Neural cell (in vitro differentiated cells): ENCODE measurements around the gene ZFAND2A. TPM values are rescaled to one million over a fixed set of nuclear protein-coding genes. Genes with fewer than 3 reads are reported as not detected.

Source experiments
- H2AFZ ChIP-seq: fragments of 200-600, 300-800 bp; sonication (generic), shearing (Covaris generic); 2 replicates; pipeline ENCODE4 v1.6.0; 2014; ENCODE audit warnings: low read depth, mild to moderate bottlenecking, antibody characterized with exemption, low read length, moderate library complexity
- H3F3A ChIP-seq: fragments of 200-600 bp; shearing (Covaris generic); 2 replicates; pipeline ENCODE4 v1.6.1; 2016; ENCODE audit warnings: mild to moderate bottlenecking, moderate library complexity, mixed read lengths, antibody characterized with exemption, low read length; ENCODE audit not compliant: insufficient read depth, poor library complexity, severe bottlenecking
- H3K27ac ChIP-seq: fragments of 200-600, 300-800 bp; sonication (generic), shearing (Covaris generic); 2 replicates; pipeline ENCODE4 v1.5.1; 2014; ENCODE audit warnings: mild to moderate bottlenecking, low read length, moderate library complexity
- H3K27me3 ChIP-seq: fragments of 300-800, 200-600 bp; sonication (generic), shearing (Covaris generic); 2 replicates; pipeline ENCODE4 v1.6.0; 2014; ENCODE audit warnings: mild to moderate bottlenecking, low read depth, low read length, moderate library complexity; ENCODE audit not compliant: insufficient read depth
- H3K36me3 ChIP-seq: fragments of 300-800, 200-600 bp; sonication (generic), shearing (Covaris generic); 2 replicates; pipeline ENCODE4 v1.5.1; 2014; ENCODE audit warnings: mild to moderate bottlenecking, antibody characterized with exemption, low read length, moderate library complexity; ENCODE audit not compliant: insufficient read depth
- H3K4me2 ChIP-seq: fragments of 300-800, 200-600 bp; sonication (generic), shearing (Covaris generic); 2 replicates; pipeline ENCODE4 v1.6.0; 2014; ENCODE audit warnings: mild to moderate bottlenecking, low read length
- H3K4me3 ChIP-seq: fragments of 300-800, 200-600 bp; sonication (generic), shearing (Covaris generic); 2 replicates; pipeline ENCODE4 v1.5.1; 2014; ENCODE audit warnings: mild to moderate bottlenecking, low read length, moderate library complexity
- H3K79me2 ChIP-seq: fragments of 200-600 bp; shearing (Covaris generic); replicated peaks from 2 replicates; pipeline ENCODE4 v1.6.0; 2014; ENCODE audit warnings: mild to moderate bottlenecking, low read length, moderate library complexity; ENCODE audit not compliant: insufficient read depth
- H3K9ac ChIP-seq: fragments of 300-800, 200-600 bp; sonication (generic), shearing (Covaris generic); 2 replicates; pipeline ENCODE4 v1.6.1; 2016; ENCODE audit warnings: mild to moderate bottlenecking, low read length, mixed read lengths
- H3K9me2 ChIP-seq: fragments of 200-600 bp; shearing (Covaris generic); 2 replicates; pipeline ENCODE4 v1.6.1; 2016; ENCODE audit warnings: mild to moderate bottlenecking, low read length, mixed read lengths; ENCODE audit not compliant: insufficient read depth
- H3K9me3 ChIP-seq: fragments of 200-600, 300-800 bp; sonication (generic), shearing (Covaris generic); 2 replicates; pipeline ENCODE4 v1.6.1; 2016; ENCODE audit warnings: mild to moderate bottlenecking, mixed run types, low read length, moderate library complexity, mixed read lengths
- H4K20me1 ChIP-seq: fragments of 200-600 bp; shearing (Covaris generic); 2 replicates; pipeline ENCODE4 v1.6.1; 2016; ENCODE audit warnings: mild to moderate bottlenecking, mixed run types; ENCODE audit not compliant: insufficient read depth
- CTCF ChIP-seq: fragments of 450-650 bp; IDR thresholded peaks from 2 replicates; pipeline ENCODE4 v1.5.1; 2014; ENCODE audit warnings: antibody characterized with exemption, mild to moderate bottlenecking, moderate library complexity; ENCODE audit not compliant: poor library complexity, severe bottlenecking
- EP300 ChIP-seq: fragments of 450-650 bp; conservative IDR thresholded peaks from 2 replicates; pipeline ENCODE4 v1.6.1; 2014; ENCODE audit warnings: antibody characterized with exemption, mild to moderate bottlenecking, moderate library complexity; ENCODE audit not compliant: poor library complexity, severe bottlenecking
- EZH2 ChIP-seq: fragments of 200-600, 300-800 bp; shearing (Covaris generic), sonication (generic); IDR thresholded peaks from 2 replicates; pipeline ENCODE4 v1.6.1; 2014; ENCODE audit warnings: antibody characterized with exemption, low read length, borderline replicate concordance, mild to moderate bottlenecking; ENCODE audit not compliant: insufficient read depth, poor library complexity, severe bottlenecking
- MXI1 ChIP-seq: fragments of 450-650 bp; conservative IDR thresholded peaks from 2 replicates; pipeline ENCODE4 v1.6.1; 2014; ENCODE audit warnings: antibody characterized with exemption, mild to moderate bottlenecking; ENCODE audit not compliant: poor library complexity, severe bottlenecking
- POLR2AphosphoS5 ChIP-seq: IDR thresholded peaks from 2 replicates; pipeline ENCODE4 v1.6.1; 2012
- RAD21 ChIP-seq: fragments of 450-650 bp; conservative IDR thresholded peaks from 2 replicates; pipeline ENCODE4 v1.6.1; 2014; ENCODE audit warnings: antibody characterized with exemption, mild to moderate bottlenecking, moderate library complexity
- REST ChIP-seq: IDR thresholded peaks from 2 replicates; pipeline ENCODE4 v1.6.1; 2012; ENCODE audit warnings: borderline replicate concordance
- SMC3 ChIP-seq: fragments of 450-650 bp; conservative IDR thresholded peaks from 2 replicates; pipeline ENCODE4 v1.6.1; 2014; ENCODE audit warnings: antibody characterized with exemption, mild to moderate bottlenecking, moderate library complexity; ENCODE audit not compliant: poor library complexity
- TAF1 ChIP-seq: IDR thresholded peaks from 2 replicates; pipeline ENCODE4 v1.6.1; 2012; ENCODE audit warnings: low read depth
- polyA plus RNA-seq: library from polyadenylated mRNA; depleted of rRNA; stranded (reverse); fragments of >200 nt; gene quantifications from 2 replicates; pipeline ENCODE4 v1.2.3, GENCODE V29; 2014

ZFAND2A gene
- polyA plus RNA-seq, 1 donor from 2014 or later = 69.9 TPM

GRCh38 chr7:1141651-1142050 lies 18.3 kb downstream of the ZFAND2A start:
- no peak overlapping the region for H3K4me3 ChIP-seq
- no peaks in the 10 kb centered on the region for H3K36me3 ChIP-seq
- H4K20me1 ChIP-seq = no peaks in the 10 kb centered on the region
- H3K79me2 ChIP-seq = peaks cover 11% of the 10 kb centered on the region
- H3K9ac ChIP-seq = no peak overlapping the region
- no peaks in the 10 kb centered on the region for H3K9me2 ChIP-seq
- TF ChIP-seq REST (no peak), CTCF (no peak), SMC3 (no peak), EZH2 (no peak), TAF1 (no peak), POLR2AphosphoS5 (no peak), EP300 (no peak), MXI1 (no peak), RAD21 (no peak)
- H3K4me2 ChIP-seq = no peak overlapping the region
- no peaks in the 10 kb centered on the region for H3K9me3 ChIP-seq
- H3K27me3 ChIP-seq = no peaks in the 10 kb centered on the region
- H3K27ac ChIP-seq = no peak overlapping the region
- H3F3A ChIP-seq = no peaks in the 10 kb centered on the region
- H2AFZ ChIP-seq = no peak overlapping the region

DNA sequence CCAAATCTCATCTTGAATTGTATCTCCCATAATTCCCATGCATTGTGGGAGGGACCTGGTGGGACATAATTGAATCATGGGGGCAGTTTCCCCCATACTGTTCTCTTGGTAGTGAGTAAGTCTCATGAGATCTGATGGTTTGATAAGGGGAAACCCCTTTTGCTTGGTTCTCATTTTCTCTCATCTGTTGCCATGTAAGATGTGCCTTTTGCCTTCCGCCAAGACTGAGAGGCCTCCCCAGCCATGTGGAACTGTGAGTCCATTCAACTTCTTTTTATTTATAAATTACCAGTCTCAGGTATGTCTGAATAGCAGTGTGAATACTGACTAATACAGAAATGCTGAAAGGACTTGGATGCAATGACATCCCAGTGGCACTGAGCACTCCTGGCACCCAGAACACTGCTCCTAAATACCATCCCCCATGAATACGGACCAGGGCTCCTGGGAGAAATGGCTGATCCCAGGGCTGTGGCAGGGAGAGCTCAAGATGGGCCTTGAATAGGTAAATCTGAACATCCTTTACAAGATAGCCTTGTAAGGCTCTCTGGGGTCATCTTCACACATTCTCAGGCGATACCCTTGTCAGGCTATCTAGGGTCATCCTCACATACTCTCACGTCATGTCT lies 19.4 kb downstream of the ZFAND2A start:
- no peak overlapping the region for H3K27ac ChIP-seq
- peaks cover 12% of the 10 kb centered on the region for H3K79me2 ChIP-seq
- no peak overlapping the region for H2AFZ ChIP-seq
- no peaks in the 10 kb centered on the region for H3F3A ChIP-seq
- H3K9me3 ChIP-seq = no peaks in the 10 kb centered on the region
- H3K9ac ChIP-seq = no peak overlapping the region
- no peaks in the 10 kb centered on the region for H4K20me1 ChIP-seq
- no peaks in the 10 kb centered on the region for H3K9me2 ChIP-seq
- no peak overlapping the region for H3K4me2 ChIP-seq
- H3K4me3 ChIP-seq = no peak overlapping the region
- no peaks in the 10 kb centered on the region for H3K36me3 ChIP-seq
- no peaks in the 10 kb centered on the region for H3K27me3 ChIP-seq
- no peak for TF ChIP-seq RAD21
- TF ChIP-seq EP300 = no peak
- no peak for TF ChIP-seq POLR2AphosphoS5
- TF ChIP-seq TAF1 = no peak
- TF ChIP-seq SMC3 = no peak
- no peak for TF ChIP-seq MXI1
- TF ChIP-seq CTCF = no peak
